Measurements from ENCODE around the gene GK.

DNA sequence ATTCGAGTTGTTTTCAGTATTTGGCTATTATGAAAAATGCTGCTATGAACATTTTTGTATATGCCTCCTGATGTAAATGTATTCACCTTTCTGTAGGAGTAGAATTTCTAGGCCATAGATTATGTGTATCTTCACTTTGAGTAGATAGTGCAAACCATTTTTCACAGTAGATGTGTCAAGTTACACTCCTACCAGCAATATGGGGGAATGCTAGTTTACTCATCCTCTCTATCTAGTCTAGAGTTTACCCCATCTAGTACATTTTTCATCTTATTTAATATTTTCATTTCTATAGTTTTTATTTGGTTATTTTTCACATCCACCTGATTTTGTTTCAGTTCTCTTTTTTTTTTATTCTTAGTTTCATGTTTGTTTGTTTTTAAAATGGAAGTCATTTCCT is 59.0 kb downstream of the GK start:
- TF ChIP-seq, protein P1, sequence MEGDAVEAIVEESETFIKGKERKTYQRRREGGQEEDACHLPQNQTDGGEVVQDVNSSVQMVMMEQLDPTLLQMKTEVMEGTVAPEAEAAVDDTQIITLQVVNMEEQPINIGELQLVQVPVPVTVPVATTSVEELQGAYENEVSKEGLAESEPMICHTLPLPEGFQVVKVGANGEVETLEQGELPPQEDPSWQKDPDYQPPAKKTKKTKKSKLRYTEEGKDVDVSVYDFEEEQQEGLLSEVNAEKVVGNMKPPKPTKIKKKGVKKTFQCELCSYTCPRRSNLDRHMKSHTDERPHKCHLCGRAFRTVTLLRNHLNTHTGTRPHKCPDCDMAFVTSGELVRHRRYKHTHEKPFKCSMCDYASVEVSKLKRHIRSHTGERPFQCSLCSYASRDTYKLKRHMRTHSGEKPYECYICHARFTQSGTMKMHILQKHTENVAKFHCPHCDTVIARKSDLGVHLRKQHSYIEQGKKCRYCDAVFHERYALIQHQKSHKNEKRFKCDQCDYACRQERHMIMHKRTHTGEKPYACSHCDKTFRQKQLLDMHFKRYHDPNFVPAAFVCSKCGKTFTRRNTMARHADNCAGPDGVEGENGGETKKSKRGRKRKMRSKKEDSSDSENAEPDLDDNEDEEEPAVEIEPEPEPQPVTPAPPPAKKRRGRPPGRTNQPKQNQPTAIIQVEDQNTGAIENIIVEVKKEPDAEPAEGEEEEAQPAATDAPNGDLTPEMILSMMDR (IDR thresholded peaks at IDR 0.05) = no peak
- TF ChIP-seq POLR2A (IDR thresholded peaks at IDR 0.05) = no peak
